GM23338 (cell line): Measurements from ENCODE around the gene ARX. TPM values are rescaled to one million over a fixed set of nuclear protein-coding genes. Genes with fewer than 3 reads are reported as not detected.
A peak's percentile ranks its signal among the peaks of the same experiment; 100 is the strongest.

Source experiments
- ATAC-seq: fragments of 200-7000 bp; cut with Tn5 transposase; 3 replicates; pipeline ENCODE4 v1.9.1; 2020
- DNase-seq: peaks from one replicate; pipeline ENCODE4 v3.0.0-alpha.2; 2015; ENCODE audit warnings: low spot score
- H2AFZ ChIP-seq: fragments of 200-600 bp; sonication (generic); 2 replicates; pipeline ENCODE4 v1.8.0; 2016; ENCODE audit warnings: antibody characterized with exemption, mild to moderate bottlenecking, moderate library complexity
- H3F3A ChIP-seq: fragments of 200-600 bp; sonication (generic); replicated peaks from 2 replicates; pipeline ENCODE4 v1.8.0; 2017; ENCODE audit warnings: antibody characterized with exemption, mixed run types, low read depth
- H3K27ac ChIP-seq: fragments of 200-600 bp; sonication (generic); 2 replicates; pipeline ENCODE4 v1.6.1; 2016; ENCODE audit warnings: low read depth
- H3K27me3 ChIP-seq: fragments of 200-600 bp; sonication (generic); 2 replicates; pipeline ENCODE4 v1.8.0; 2016; ENCODE audit warnings: mild to moderate bottlenecking, mixed run types, moderate library complexity; ENCODE audit not compliant: insufficient read depth
- H3K36me3 ChIP-seq: fragments of 200-600 bp; sonication (generic); 2 replicates; pipeline ENCODE4 v1.8.0; 2016; ENCODE audit warnings: mild to moderate bottlenecking; ENCODE audit not compliant: insufficient read depth
- H3K4me1 ChIP-seq: fragments of 200-600 bp; sonication (generic); 2 replicates; pipeline ENCODE4 v1.8.0; 2016; ENCODE audit warnings: mild to moderate bottlenecking, moderate library complexity; ENCODE audit not compliant: insufficient read depth
- H3K4me2 ChIP-seq: fragments of 200-600 bp; sonication (generic); 2 replicates; pipeline ENCODE4 v1.7.1; 2017; ENCODE audit warnings: mixed run types
- H3K4me3 ChIP-seq: fragments of 200-600 bp; sonication (generic); 2 replicates; pipeline ENCODE4 v1.6.1; 2016; ENCODE audit warnings: mixed run types
- H3K79me2 ChIP-seq: fragments of 200-600 bp; sonication (generic); replicated peaks from 2 replicates; pipeline ENCODE4 v1.8.0; 2017; ENCODE audit warnings: mild to moderate bottlenecking; ENCODE audit not compliant: insufficient read depth
- H3K9me2 ChIP-seq: fragments of 200-600 bp; sonication (generic); 2 replicates; pipeline ENCODE4 v1.8.0; 2017; ENCODE audit not compliant: insufficient read depth
- H4K20me1 ChIP-seq: fragments of 200-600 bp; sonication (generic); replicated peaks from 2 replicates; pipeline ENCODE4 v1.8.0; 2017; ENCODE audit warnings: mild to moderate bottlenecking; ENCODE audit not compliant: insufficient read depth
- H3K27ac Mint-ChIP-seq: 2 replicates; pipeline ENCODE4 v1.8.0; 2020; ENCODE audit warnings: inconsistent platforms, mild to moderate bottlenecking, moderate library complexity, mixed read lengths
- H3K27me3 Mint-ChIP-seq: 3 replicates; pipeline ENCODE4 v1.8.0; 2022; ENCODE audit warnings: low read depth, mild to moderate bottlenecking, moderate library complexity, mixed read lengths, inconsistent platforms; ENCODE audit not compliant: insufficient read depth, poor library complexity
- H3K36me3 Mint-ChIP-seq: 3 replicates; pipeline ENCODE4 v1.8.0; 2021; ENCODE audit warnings: low read depth, mild to moderate bottlenecking, inconsistent platforms, moderate library complexity, mixed read lengths
- H3K4me1 Mint-ChIP-seq: 3 replicates; pipeline ENCODE4 v1.8.0; 2020; ENCODE audit warnings: mild to moderate bottlenecking, inconsistent platforms, mixed read lengths
- H3K4me3 Mint-ChIP-seq: 3 replicates; pipeline ENCODE4 v1.8.0; 2021; ENCODE audit warnings: moderate library complexity, mild to moderate bottlenecking, inconsistent platforms, mixed read lengths
- H3K9me3 Mint-ChIP-seq: 3 replicates; pipeline ENCODE4 v1.8.0; 2020; ENCODE audit warnings: moderate library complexity, mild to moderate bottlenecking, inconsistent platforms, mixed read lengths
- EZH2 ChIP-seq: fragments of 200-600 bp; sonication (generic); IDR thresholded peaks from one replicate; pipeline ENCODE4 v1.8.0; 2017; ENCODE audit warnings: antibody characterized with exemption, mild to moderate bottlenecking, low read depth; ENCODE audit not compliant: unreplicated experiment
- EZH2phosphoT487 ChIP-seq: fragments of 200-600 bp; sonication (generic); IDR thresholded peaks from one replicate; pipeline ENCODE4 v1.8.1; 2018; ENCODE audit warnings: antibody characterized with exemption; ENCODE audit not compliant: unreplicated experiment
- JUNB ChIP-seq: IDR thresholded peaks from one replicate; pipeline ENCODE4 v1.6.1; 2016; ENCODE audit warnings: antibody characterized with exemption; ENCODE audit not compliant: unreplicated experiment
- POLR2AphosphoS5 ChIP-seq: IDR thresholded peaks from 2 replicates; pipeline ENCODE4 v1.6.1; 2016; ENCODE audit warnings: antibody characterized with exemption, low read depth
- ZNF331 ChIP-seq: fragments of 250-450 bp; sonication (Bioruptor Pico); IDR thresholded peaks from 2 replicates; pipeline ENCODE4 v1.5.0; 2020; ENCODE audit warnings: low read depth, mild to moderate bottlenecking, moderate library complexity
- ZNF462 ChIP-seq: fragments of 250-450 bp; sonication (Bioruptor Pico); IDR thresholded peaks from 2 replicates; pipeline ENCODE4 v1.5.0; 2020; ENCODE audit warnings: mild to moderate bottlenecking, moderate library complexity
- polyA plus RNA-seq: library from polyadenylated mRNA; unstranded; fragments of >200 nt; fragmentation: Nextera tagmentation; extraction: Ambion mirVana; gene quantifications from 2 replicates; pipeline ENCODE4 v1.2.1, GENCODE V29; 2016
- total RNA-seq: library from RNA; depleted of rRNA; stranded (reverse); fragments of >200 nt; shearing (Covaris generic); gene quantifications from 2 replicates; pipeline ENCODE4 v1.2.3, GENCODE V29; 2014

The ARX gene
- total and polyA plus RNA-seq, 2 experiments from 2014 or later: 0.13 TPM; not detected in 1

DNA sequence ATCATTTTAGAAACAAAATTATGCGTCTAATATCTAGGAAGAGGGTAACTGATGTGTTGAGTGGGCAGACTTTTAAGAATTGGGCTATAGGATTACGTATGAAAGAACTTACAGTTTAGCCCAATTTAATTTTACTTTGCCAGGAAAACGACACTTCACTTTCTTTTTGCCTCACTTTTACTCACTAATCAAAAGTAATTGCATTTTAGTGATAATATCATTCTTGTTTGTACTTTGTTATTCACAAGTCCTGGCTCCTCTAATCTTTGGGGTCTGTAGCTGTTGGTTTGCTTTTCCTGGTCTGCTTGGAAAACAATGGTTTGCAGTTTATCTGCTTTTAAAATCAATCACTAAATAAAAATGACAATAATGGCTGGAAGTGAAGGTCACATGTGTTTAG is 2.9 kb upstream of the ARX start:
- Mint-ChIP-seq H3K4me1 (peaks cover 37% of the 10 kb centered on the region), H3K27ac (no peak overlapping the region), H3K36me3 (peaks cover 3% of the 10 kb centered on the region; the same call in 1 of the 3 replicates), H3K9me3 (0 out of 3 replicates have a peak, but pooled peaks cover 3% of the 10 kb centered on the region), H3K27me3 (peaks cover 93% of the 10 kb centered on the region), H3K4me3 (peak overlapping the region; percentile 46; the same call in 1 of the 3 replicates)
- no peak for DNase-seq
- H3K27ac ChIP-seq: no peak overlapping the region
- H3K4me3 ChIP-seq: peak overlapping the region; percentile 57; the same call in 1 of the 2 replicates
- peaks cover 97% of the 10 kb centered on the region for H3K27me3 ChIP-seq
- no peak for ATAC-seq
- no peaks in the 10 kb centered on the region for H3K9me2 ChIP-seq
- H3K4me2 ChIP-seq: peak overlapping the region; percentile 84
- H3F3A ChIP-seq: no peaks in the 10 kb centered on the region
- no peak overlapping the region for H2AFZ ChIP-seq
- no peaks in the 10 kb centered on the region for H3K79me2 ChIP-seq
- TF ChIP-seq POLR2AphosphoS5 (no peak), EZH2 (peak; percentile 32), JUNB (no peak)
- peaks cover 36% of the 10 kb centered on the region for H3K4me1 ChIP-seq
- no peaks in the 10 kb centered on the region for H3K36me3 ChIP-seq
- no peaks in the 10 kb centered on the region for H4K20me1 ChIP-seq

- peaks cover 31% of the 10 kb centered on the region for H3K4me1 ChIP-seq
- ATAC-seq (no peak), DNase-seq (no peak)
- H3F3A ChIP-seq: no peaks in the 10 kb centered on the region
- peak overlapping the region; percentile 75 for H3K4me2 ChIP-seq
- peaks cover 95% of the 10 kb centered on the region for H3K27me3 ChIP-seq
- no peaks in the 10 kb centered on the region for H4K20me1 ChIP-seq
- H3K4me3 ChIP-seq: peak overlapping the region; percentile 52
- no peaks in the 10 kb centered on the region for H3K9me2 ChIP-seq
- H3K36me3 ChIP-seq: no peaks in the 10 kb centered on the region
- peaks cover 3% of the 10 kb centered on the region; the same call in 1 of the 3 replicates for H3K36me3 Mint-ChIP-seq
- no peak overlapping the region for H3K27ac ChIP-seq
- no peak overlapping the region for H3K27ac Mint-ChIP-seq
- 0 out of 2 replicates have a peak overlapping the region, but pooled peaks have one; percentile 10 for H2AFZ ChIP-seq
- peaks cover 88% of the 10 kb centered on the region for H3K27me3 Mint-ChIP-seq
- peaks cover 33% of the 10 kb centered on the region for H3K4me1 Mint-ChIP-seq
- no peaks in the 10 kb centered on the region for H3K79me2 ChIP-seq
- H3K9me3 Mint-ChIP-seq: 0 out of 3 replicates have a peak, but pooled peaks cover 3% of the 10 kb centered on the region
- peak overlapping the region; percentile 73 for H3K4me3 Mint-ChIP-seq
- TF ChIP-seq ZNF462 (CRISPR knock-in tag): no peak
- no peak for TF ChIP-seq EZH2phosphoT487
- no peak for TF ChIP-seq ZNF331
- TF ChIP-seq EZH2: peak; percentile 55
Observed at GRCh38 chrX:25017667-25018247, 2.0 kb upstream of the ARX start.
